GM12891 (cell line): Measurements from ENCODE around the gene LAMC2.

Experiments used
- POLR2A ChIP-seq: IDR thresholded peaks from 2 replicates; pipeline ENCODE4 v1.6.1; 2011; ENCODE audit warnings: low read depth, low read length, control low read depth
- POLR2AphosphoS5 ChIP-seq: IDR thresholded peaks from 2 replicates; pipeline ENCODE4 v1.6.1; 2011; ENCODE audit warnings: low read depth, low read length, control low read depth

DNA sequence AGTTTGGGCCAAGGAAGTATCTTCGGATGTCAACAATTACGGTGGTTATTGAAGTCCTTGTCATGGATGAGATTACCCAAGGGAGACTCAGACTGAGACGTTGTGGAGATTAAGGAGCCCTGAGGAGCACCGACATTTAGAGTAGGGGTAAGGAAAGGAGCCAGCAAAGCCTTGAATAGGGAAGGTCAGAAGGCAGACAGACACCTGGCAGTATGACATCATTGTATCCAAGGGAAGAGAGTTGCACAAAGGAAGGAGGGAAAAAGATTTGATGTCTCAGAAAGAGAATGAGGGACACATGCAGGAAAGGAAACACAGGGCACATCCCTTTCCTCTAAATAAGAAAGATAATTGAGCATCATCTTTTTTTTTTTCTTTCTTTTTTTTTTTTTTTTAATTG is 11.7 kb downstream of the LAMC2 start:
- TF ChIP-seq POLR2AphosphoS5: no peak
- TF ChIP-seq POLR2A: no peak
